Fibroblast of mammary gland (primary cell): ENCODE results near the gene HBD.

Source experiments
- DNase-seq: peaks from one replicate; pipeline ENCODE4 v3.0.0-alpha.2; 2010; ENCODE audit warnings: low read depth
- H3K4me3 ChIP-seq: 2 replicates; pipeline ENCODE4 v1.5.1; 2011; ENCODE audit warnings: low read depth, mild to moderate bottlenecking, low read length, moderate library complexity; ENCODE audit not compliant: control insufficient read depth
- CTCF ChIP-seq: conservative IDR thresholded peaks from 2 replicates; pipeline ENCODE4 v1.5.1; 2011; ENCODE audit warnings: low read depth, low read length, inconsistent platforms; ENCODE audit not compliant: control insufficient read depth, insufficient read depth

The HBD gene

GRCh38 chr11:5232821-5233220 is 1.5 kb downstream of the HBD start:
- TF ChIP-seq CTCF, result no peak
- no peak for DNase-seq
- H3K4me3 ChIP-seq, result no peak overlapping the region

GRCh38 chr11:5232176-5232575 is 2.1 kb downstream of the HBD start:
- DNase-seq, result no peak
- TF ChIP-seq CTCF, result no peak
- H3K4me3 ChIP-seq, result no peak overlapping the region

- TF ChIP-seq CTCF, result no peak
- no peak for DNase-seq
- H3K4me3 ChIP-seq, result no peak overlapping the region
Measured at GRCh38 chr11:5231111-5231510, 3.2 kb downstream of the HBD start.

- no peak overlapping the region for H3K4me3 ChIP-seq
- TF ChIP-seq CTCF, result no peak
- no peak for DNase-seq
Measured at GRCh38 chr11:5230266-5230665, 4.0 kb downstream of the HBD start.

- no peak for TF ChIP-seq CTCF
- DNase-seq, result no peak
- H3K4me3 ChIP-seq, result no peak overlapping the region
Measured at GRCh38 chr11:5229796-5230195, 4.5 kb downstream of the HBD start.

- no peak overlapping the region for H3K4me3 ChIP-seq
- TF ChIP-seq CTCF, result no peak
- DNase-seq, result no peak
Measured at GRCh38 chr11:5229356-5229755, 4.9 kb downstream of the HBD start.

- TF ChIP-seq CTCF, result no peak
- no peak overlapping the region for H3K4me3 ChIP-seq
- DNase-seq, result no peak
Measured at GRCh38 chr11:5228124-5228523, 6.2 kb downstream of the HBD start.
